GM21528 (cell line): ENCODE results near the gene GNL3.

Experiments used
- ATAC-seq: cut with Tn5 transposase; IDR thresholded peaks from one replicate; pipeline ENCODE4 v1.9.1; 2021; ENCODE audit warnings: mild to moderate bottlenecking, moderate library complexity; ENCODE audit not compliant: unreplicated experiment, low FRiP score

Gene GNL3

GRCh38 chr3:52685285-52685708, 535 bp upstream of the GNL3 start:
- ATAC-seq = peak; percentile 78

- no peak for ATAC-seq
These were observed 2.4 kb downstream of the GNL3 start for GRCh38 chr3:52688266-52688665.

- ATAC-seq = no peak
These were observed 3.3 kb downstream of the GNL3 start for GRCh38 chr3:52689151-52689550.

- no peak for ATAC-seq
These were observed 4.7 kb downstream of the GNL3 start for GRCh38 chr3:52690560-52690959.

- ATAC-seq = no peak
These were observed 7.2 kb downstream of the GNL3 start for GRCh38 chr3:52693071-52693470.

GRCh38 chr3:52694528-52695189, 8.8 kb downstream of the GNL3 start:
- ATAC-seq = no peak

- ATAC-seq = no peak
These were observed 10.2 kb downstream of the GNL3 start for GRCh38 chr3:52695798-52696671.

GRCh38 chr3:52696830-52697631, 11.2 kb downstream of the GNL3 start:
- no peak for ATAC-seq

GRCh38 chr3:52697632-52697965, 11.8 kb downstream of the GNL3 start:
- ATAC-seq = no peak

- no peak for ATAC-seq
These were observed 17.5 kb downstream of the GNL3 start for GRCh38 chr3:52703341-52703740.

- peak; percentile 7 for ATAC-seq
These were observed 19.0 kb downstream of the GNL3 start for GRCh38 chr3:52704611-52705437.

- no peak for ATAC-seq
These were observed 19.5 kb downstream of the GNL3 start for GRCh38 chr3:52705438-52705687.

- peak; percentile 78 for ATAC-seq
These were observed 20.2 kb downstream of the GNL3 start, which contains the start of the genes GLT8D1 and SPCS1 for GRCh38 chr3:52705688-52706686. Gene GLT8D1, minus strand, starts transcription at chr3:52705791. Its CDS starts 5,331 bp downstream, at chr3:52700460. Gene SPCS1, plus strand, starts transcription at chr3:52706106. Its CDS starts 141 bp downstream, at chr3:52706247.

- ATAC-seq = no peak
These were observed 21.8 kb downstream of the GNL3 start for GRCh38 chr3:52707585-52707984.

GRCh38 chr3:52710512-52710911, 24.7 kb downstream of the GNL3 start:
- no peak for ATAC-seq

GRCh38 chr3:52712291-52713212, 26.7 kb downstream of the GNL3 start:
- ATAC-seq = no peak

GRCh38 chr3:52714335-52715302, 28.8 kb downstream of the GNL3 start:
- ATAC-seq = no peak
